MM.1S (cell line): ENCODE data around the gene CACNA2D1.

Source experiments
- DNase-seq: peaks from one replicate; pipeline ENCODE4 v3.0.0-alpha.2; 2015
- H2AFZ ChIP-seq: fragments of 300-600 bp; sonication (generic); 2 replicates; pipeline ENCODE4 v1.6.0; 2016; ENCODE audit warnings: antibody characterized with exemption, low read length
- H3F3A ChIP-seq: fragments of 300-600 bp; sonication (generic); 2 replicates; pipeline ENCODE4 v1.6.1; 2016; ENCODE audit warnings: mild to moderate bottlenecking, antibody characterized with exemption, low read length, moderate library complexity, mixed read lengths; ENCODE audit not compliant: insufficient read depth
- H3K27ac ChIP-seq: fragments of 300-600 bp; sonication (generic); 2 replicates; pipeline ENCODE4 v1.5.1; 2016; ENCODE audit warnings: mild to moderate bottlenecking, low read length
- H3K27me3 ChIP-seq: fragments of 300-600 bp; sonication (generic); replicated peaks from 2 replicates; pipeline ENCODE4 v1.6.0; 2016; ENCODE audit warnings: low read length; ENCODE audit not compliant: insufficient read depth
- H3K36me3 ChIP-seq: fragments of 300-600 bp; sonication (generic); replicated peaks from 2 replicates; pipeline ENCODE4 v1.6.1; 2016; ENCODE audit warnings: mild to moderate bottlenecking, low read length, mixed read lengths; ENCODE audit not compliant: insufficient read depth
- H3K4me1 ChIP-seq: fragments of 300-600 bp; sonication (generic); 2 replicates; pipeline ENCODE4 v1.6.1; 2016; ENCODE audit warnings: low read length, mixed read lengths
- H3K4me2 ChIP-seq: fragments of 300-600 bp; sonication (generic); 2 replicates; pipeline ENCODE4 v1.6.0; 2016; ENCODE audit warnings: low read depth, low read length
- H3K4me3 ChIP-seq: fragments of 300-600 bp; sonication (generic); 2 replicates; pipeline ENCODE4 v1.5.1; 2016; ENCODE audit warnings: low read length, mixed read lengths
- H3K79me2 ChIP-seq: fragments of 300-600 bp; sonication (generic); 2 replicates; pipeline ENCODE4 v1.6.1; 2016; ENCODE audit warnings: mixed run types, low read length, mixed read lengths
- H3K9ac ChIP-seq: fragments of 300-600 bp; sonication (generic); 2 replicates; pipeline ENCODE4 v1.6.1; 2016; ENCODE audit warnings: low read length, mixed read lengths
- H3K9me2 ChIP-seq: fragments of 300-600 bp; sonication (generic); replicated peaks from 2 replicates; pipeline ENCODE4 v1.6.1; 2016; ENCODE audit warnings: mild to moderate bottlenecking, low read length, mixed read lengths; ENCODE audit not compliant: insufficient read depth
- H3K9me3 ChIP-seq: fragments of 300-600 bp; sonication (generic); replicated peaks from 2 replicates; pipeline ENCODE4 v1.6.1; 2016; ENCODE audit warnings: mild to moderate bottlenecking, low read length, mixed read lengths; ENCODE audit not compliant: insufficient read depth
- H4K20me1 ChIP-seq: fragments of 300-600 bp; sonication (generic); 2 replicates; pipeline ENCODE4 v1.6.1; 2016; ENCODE audit warnings: mild to moderate bottlenecking, low read length, moderate library complexity, mixed read lengths; ENCODE audit not compliant: insufficient read depth
- EZH2 ChIP-seq: fragments of 300-600 bp; sonication (generic); optimal IDR thresholded peaks from 2 replicates; pipeline ENCODE3; 2017; ENCODE audit warnings: low read depth, mild to moderate bottlenecking, antibody characterized with exemption, low read length, mixed read lengths
- EZH2phosphoT487 ChIP-seq: fragments of 300-600 bp; sonication (generic); IDR thresholded peaks from 2 replicates; pipeline ENCODE4 v1.6.1; 2018; ENCODE audit warnings: antibody characterized with exemption, low read length
- TF ChIP-seq, protein P1 (sequence below): fragments of 300-600 bp; sonication (generic); IDR thresholded peaks from 2 replicates; pipeline ENCODE4 v1.5.1; 2016; ENCODE audit warnings: antibody characterized with exemption, low read length, mixed read lengths

The CACNA2D1 gene

DNA sequence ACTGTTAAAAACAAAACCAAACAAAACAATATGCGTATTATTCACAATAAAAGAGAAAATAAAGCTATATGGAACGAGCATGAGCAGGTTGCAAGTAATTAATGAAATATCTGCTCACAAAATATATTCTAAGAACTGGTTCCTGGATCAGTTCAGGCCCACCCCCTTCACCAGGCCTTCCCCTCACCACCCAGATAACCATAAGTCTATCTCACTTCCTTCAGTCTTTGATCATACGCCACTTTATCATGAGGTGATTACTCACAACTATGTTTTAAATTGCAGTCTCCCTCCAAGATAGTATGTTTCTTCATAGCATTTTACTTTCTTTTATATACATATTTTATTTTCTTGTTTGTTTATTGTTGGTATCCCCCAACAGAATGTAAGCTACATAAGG is 410.7 kb downstream of the CACNA2D1 start:
- Histone ChIP-seq H3F3A (no peaks in the 10 kb centered on the region), H3K36me3 (no peaks in the 10 kb centered on the region), H3K9me3 (no peaks in the 10 kb centered on the region), H3K4me3 (no peak overlapping the region), H3K27ac (no peak overlapping the region), H3K79me2 (no peaks in the 10 kb centered on the region), H3K4me1 (no peaks in the 10 kb centered on the region), H3K9me2 (no peaks in the 10 kb centered on the region), H2AFZ (no peak overlapping the region), H3K4me2 (no peak overlapping the region), H3K27me3 (no peaks in the 10 kb centered on the region), H3K9ac (no peak overlapping the region), H4K20me1 (no peaks in the 10 kb centered on the region)
- DNase-seq = no peak
- TF ChIP-seq, protein P1, sequence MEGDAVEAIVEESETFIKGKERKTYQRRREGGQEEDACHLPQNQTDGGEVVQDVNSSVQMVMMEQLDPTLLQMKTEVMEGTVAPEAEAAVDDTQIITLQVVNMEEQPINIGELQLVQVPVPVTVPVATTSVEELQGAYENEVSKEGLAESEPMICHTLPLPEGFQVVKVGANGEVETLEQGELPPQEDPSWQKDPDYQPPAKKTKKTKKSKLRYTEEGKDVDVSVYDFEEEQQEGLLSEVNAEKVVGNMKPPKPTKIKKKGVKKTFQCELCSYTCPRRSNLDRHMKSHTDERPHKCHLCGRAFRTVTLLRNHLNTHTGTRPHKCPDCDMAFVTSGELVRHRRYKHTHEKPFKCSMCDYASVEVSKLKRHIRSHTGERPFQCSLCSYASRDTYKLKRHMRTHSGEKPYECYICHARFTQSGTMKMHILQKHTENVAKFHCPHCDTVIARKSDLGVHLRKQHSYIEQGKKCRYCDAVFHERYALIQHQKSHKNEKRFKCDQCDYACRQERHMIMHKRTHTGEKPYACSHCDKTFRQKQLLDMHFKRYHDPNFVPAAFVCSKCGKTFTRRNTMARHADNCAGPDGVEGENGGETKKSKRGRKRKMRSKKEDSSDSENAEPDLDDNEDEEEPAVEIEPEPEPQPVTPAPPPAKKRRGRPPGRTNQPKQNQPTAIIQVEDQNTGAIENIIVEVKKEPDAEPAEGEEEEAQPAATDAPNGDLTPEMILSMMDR = no peak
- TF ChIP-seq EZH2phosphoT487 = no peak
- TF ChIP-seq EZH2 = no peak

DNA sequence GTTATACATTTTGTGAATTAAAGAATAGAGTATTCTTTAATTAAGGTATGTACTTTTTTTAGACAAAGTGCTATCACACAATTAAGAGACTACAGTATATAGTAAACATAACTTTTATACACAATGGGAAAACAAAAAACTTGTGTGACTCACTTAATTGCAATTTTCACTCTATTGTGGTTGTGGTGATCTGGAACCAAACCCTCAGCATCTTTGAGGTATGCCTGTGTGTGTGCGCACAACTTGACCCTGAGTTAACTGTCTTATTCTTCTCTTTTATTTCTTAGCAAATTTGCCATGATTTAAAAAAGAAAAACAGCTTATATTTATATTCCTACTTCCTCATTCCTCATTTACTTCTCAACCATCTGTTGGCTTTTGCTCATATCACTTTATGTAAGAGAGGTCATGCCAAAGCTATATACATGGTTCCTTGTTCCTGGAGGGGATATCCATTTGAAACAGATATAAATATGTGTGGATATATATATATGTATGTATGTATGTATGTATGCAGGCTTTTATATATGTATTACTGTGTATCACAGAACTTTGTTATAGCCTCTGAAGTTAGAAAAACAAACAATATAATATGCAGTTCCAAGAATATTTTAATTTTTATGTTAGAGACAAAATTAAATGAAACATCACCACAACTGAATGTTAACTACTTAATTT is 414.2 kb downstream of the CACNA2D1 start:
- Histone ChIP-seq H3K9ac (no peak overlapping the region), H4K20me1 (no peaks in the 10 kb centered on the region), H3F3A (no peaks in the 10 kb centered on the region), H3K9me3 (no peaks in the 10 kb centered on the region), H3K27me3 (no peaks in the 10 kb centered on the region), H3K4me3 (no peak overlapping the region), H3K4me1 (peaks cover 13% of the 10 kb centered on the region; the same call in 1 of the 2 replicates), H3K4me2 (no peak overlapping the region), H3K27ac (no peak overlapping the region), H3K36me3 (no peaks in the 10 kb centered on the region), H3K79me2 (no peaks in the 10 kb centered on the region), H3K9me2 (no peaks in the 10 kb centered on the region), H2AFZ (no peak overlapping the region)
- TF ChIP-seq EZH2 (no peak), EZH2phosphoT487 (no peak)
- TF ChIP-seq, protein P1 = no peak
- no peak for DNase-seq

DNA sequence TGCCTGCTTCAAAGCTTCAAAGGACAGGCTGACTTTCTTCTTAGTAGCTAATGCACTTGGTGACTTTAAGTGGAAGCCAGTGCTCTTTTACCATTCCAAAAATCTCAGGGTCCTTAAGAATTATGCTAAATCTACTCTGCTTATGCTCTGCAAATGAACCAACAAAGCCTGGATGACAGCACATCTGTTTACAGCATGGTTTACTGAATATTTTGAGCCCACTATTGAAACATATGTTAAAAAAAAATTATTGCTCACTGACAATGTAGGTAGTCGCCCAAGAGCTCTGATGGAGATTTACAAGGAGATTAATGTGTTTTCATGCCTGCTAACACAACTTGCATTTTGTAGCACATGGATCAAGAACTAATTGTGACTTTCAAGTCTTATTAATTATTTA is 415.5 kb downstream of the CACNA2D1 start:
- H3K4me3 ChIP-seq = no peak overlapping the region
- no peaks in the 10 kb centered on the region for H3F3A ChIP-seq
- TF ChIP-seq EZH2phosphoT487 (no peak), EZH2 (no peak)
- TF ChIP-seq, protein P1 = no peak
- H3K4me2 ChIP-seq = no peak overlapping the region
- H3K4me1 ChIP-seq = peaks cover 13% of the 10 kb centered on the region; the same call in 1 of the 2 replicates
- H4K20me1 ChIP-seq = no peaks in the 10 kb centered on the region
- H3K27me3 ChIP-seq = no peaks in the 10 kb centered on the region
- H3K79me2 ChIP-seq = no peaks in the 10 kb centered on the region
- H2AFZ ChIP-seq = no peak overlapping the region
- no peak overlapping the region for H3K9ac ChIP-seq
- no peaks in the 10 kb centered on the region for H3K36me3 ChIP-seq
- no peaks in the 10 kb centered on the region for H3K9me2 ChIP-seq
- H3K9me3 ChIP-seq = no peaks in the 10 kb centered on the region
- no peak for DNase-seq
- no peak overlapping the region for H3K27ac ChIP-seq
